Transverse colon (tissue), 4 donors: ENCODE results near the gene FERMT3.
"Not testable (repeated sequence)": the region's sequence is repeated elsewhere in the genome, so short reads cannot be mapped to it uniquely, and the experiment has no call there.

ENCODE experiments used
- EP300 ChIP-seq: sonication (generic); formaldehyde crosslinking; IDR thresholded peaks from one replicate; pipeline ENCODE4 v1.6.1; 2017; ENCODE audit warnings: antibody characterized with exemption, low read depth
- POLR2A ChIP-seq: fragments of 450-650 bp; IDR thresholded peaks from one replicate; pipeline ENCODE4 v1.6.1; 2016; ENCODE audit warnings: antibody characterized with exemption, mild to moderate bottlenecking, moderate library complexity
- POLR2AphosphoS5 ChIP-seq, 3 donors: sonication (generic); formaldehyde crosslinking; IDR thresholded peaks; one replicate each; pipeline ENCODE4 v1.6.1; 2016; ENCODE audit warnings: antibody characterized with exemption in 3 of 3
- TF ChIP-seq, protein P1 (sequence below), 5 experiments: fragments of 200-600 bp in 3 of 5; fragments of 450-650 bp in 2 of 5; sonication (generic) in 3 of 5; IDR thresholded peaks; 1 replicate in 2 of 5; 2 replicates in 3 of 5; pipeline ENCODE4 v1.5.1; 2016 to 2017; ENCODE audit warnings: antibody characterized with exemption in 5 of 5, inconsistent platforms in 3 of 5, mild to moderate bottlenecking in 2 of 5, moderate library complexity in 1 of 5

DNA sequence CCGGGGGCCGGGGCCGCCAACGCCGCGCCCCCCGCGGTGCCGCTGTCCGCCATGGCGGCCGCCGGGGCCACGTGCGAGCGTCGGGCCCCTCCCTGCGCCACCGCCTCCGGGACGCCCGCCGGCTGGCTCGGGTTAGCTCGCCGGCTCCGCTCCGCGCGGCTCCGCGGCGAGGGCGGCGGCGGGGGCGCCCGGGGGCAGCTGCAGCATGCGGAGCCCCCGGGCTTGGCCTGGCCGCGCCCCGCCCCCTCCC is 40.0 kb downstream of the FERMT3 start:
- TF ChIP-seq, protein P1, sequence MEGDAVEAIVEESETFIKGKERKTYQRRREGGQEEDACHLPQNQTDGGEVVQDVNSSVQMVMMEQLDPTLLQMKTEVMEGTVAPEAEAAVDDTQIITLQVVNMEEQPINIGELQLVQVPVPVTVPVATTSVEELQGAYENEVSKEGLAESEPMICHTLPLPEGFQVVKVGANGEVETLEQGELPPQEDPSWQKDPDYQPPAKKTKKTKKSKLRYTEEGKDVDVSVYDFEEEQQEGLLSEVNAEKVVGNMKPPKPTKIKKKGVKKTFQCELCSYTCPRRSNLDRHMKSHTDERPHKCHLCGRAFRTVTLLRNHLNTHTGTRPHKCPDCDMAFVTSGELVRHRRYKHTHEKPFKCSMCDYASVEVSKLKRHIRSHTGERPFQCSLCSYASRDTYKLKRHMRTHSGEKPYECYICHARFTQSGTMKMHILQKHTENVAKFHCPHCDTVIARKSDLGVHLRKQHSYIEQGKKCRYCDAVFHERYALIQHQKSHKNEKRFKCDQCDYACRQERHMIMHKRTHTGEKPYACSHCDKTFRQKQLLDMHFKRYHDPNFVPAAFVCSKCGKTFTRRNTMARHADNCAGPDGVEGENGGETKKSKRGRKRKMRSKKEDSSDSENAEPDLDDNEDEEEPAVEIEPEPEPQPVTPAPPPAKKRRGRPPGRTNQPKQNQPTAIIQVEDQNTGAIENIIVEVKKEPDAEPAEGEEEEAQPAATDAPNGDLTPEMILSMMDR (IDR thresholded peaks at IDR 0.05): not testable (repeated sequence)
- not testable (repeated sequence) for TF ChIP-seq EP300; POLR2A; POLR2AphosphoS5 (IDR thresholded peaks at IDR 0.05)
